BE2C (cell line): ENCODE data around the gene NUP214.
"Not testable (repeated sequence)": the region's sequence is repeated elsewhere in the genome, so short reads cannot be mapped to it uniquely, and the experiment has no call there.

Source experiments
- DNase-seq: peaks from one replicate; pipeline ENCODE4 v3.0.0-alpha.2; 2020
- H3K27me3 ChIP-seq: fragments of 250-450 bp; sonication (Bioruptor Pico); 2 replicates; pipeline ENCODE4 v1.5.1; 2020; ENCODE audit warnings: mild to moderate bottlenecking
- H3K36me3 ChIP-seq: fragments of 250-450 bp; sonication (Bioruptor Pico); 2 replicates; pipeline ENCODE4 v1.5.1; 2020; ENCODE audit warnings: mild to moderate bottlenecking
- H3K4me1 ChIP-seq: fragments of 250-450 bp; sonication (Bioruptor Pico); 2 replicates; pipeline ENCODE4 v1.5.1; 2020
- H3K4me3 ChIP-seq: 2 replicates; pipeline ENCODE4 v1.5.1; 2011; ENCODE audit warnings: low read depth, low read length
- H3K9me3 ChIP-seq: fragments of 250-450 bp; sonication (Bioruptor Pico); 2 replicates; pipeline ENCODE4 v1.5.1; 2020
- CTCF ChIP-seq: IDR thresholded peaks from 2 replicates; pipeline ENCODE4 v1.5.1; 2012; ENCODE audit warnings: mild to moderate bottlenecking, low read depth, low read length

Gene NUP214

GRCh38 chr9:131099102-131099606 is 26.2 kb upstream of the NUP214 start:
- H3K27me3 ChIP-seq, result peaks cover 36% of the 10 kb centered on the region
- no peak overlapping the region for H3K4me3 ChIP-seq
- H3K4me1 ChIP-seq, result peaks cover 6% of the 10 kb centered on the region
- H3K36me3 ChIP-seq, result no peaks in the 10 kb centered on the region
- TF ChIP-seq CTCF, result no peak
- no peak for DNase-seq
- H3K9me3 ChIP-seq, result no peaks in the 10 kb centered on the region

GRCh38 chr9:131099845-131100244 is 25.5 kb upstream of the NUP214 start:
- not testable (repeated sequence) for H3K36me3 ChIP-seq, H3K4me1 ChIP-seq, H3K4me3 ChIP-seq, H3K9me3 ChIP-seq, DNase-seq
- H3K27me3 ChIP-seq, result peaks cover 31% of the 10 kb centered on the region

GRCh38 chr9:131100445-131100844 is 24.9 kb upstream of the NUP214 start:
- H3K36me3 ChIP-seq, result no peaks in the 10 kb centered on the region

GRCh38 chr9:131101207-131101964 is 24.0 kb upstream of the NUP214 start:
- Histone ChIP-seq H3K4me3 (no peak overlapping the region), H3K36me3 (no peaks in the 10 kb centered on the region), H3K4me1 (peaks cover 6% of the 10 kb centered on the region), H3K27me3 (peaks cover 17% of the 10 kb centered on the region), H3K9me3 (no peaks in the 10 kb centered on the region)
- no peak for TF ChIP-seq CTCF
- DNase-seq, result no peak

More at GRCh38 chr9:131100445-131100844, 24.9 kb upstream of the NUP214 start:
- H3K4me1 ChIP-seq, result peaks cover 6% of the 10 kb centered on the region
- peaks cover 25% of the 10 kb centered on the region for H3K27me3 ChIP-seq
- TF ChIP-seq CTCF, result no peak
- H3K9me3 ChIP-seq, result no peaks in the 10 kb centered on the region
- no peak overlapping the region for H3K4me3 ChIP-seq
- no peak for DNase-seq

- DNase-seq, result no peak
- no peak overlapping the region for H3K4me3 ChIP-seq
- no peaks in the 10 kb centered on the region for H3K36me3 ChIP-seq
- H3K27me3 ChIP-seq, result peaks cover under 1% of the 10 kb centered on the region
- no peaks in the 10 kb centered on the region for H3K9me3 ChIP-seq
- no peak for TF ChIP-seq CTCF
- peaks cover 6% of the 10 kb centered on the region for H3K4me1 ChIP-seq
These were observed 22.4 kb upstream of the NUP214 start for GRCh38 chr9:131103024-131103423.

GRCh38 chr9:131103535-131103934 is 21.9 kb upstream of the NUP214 start:
- H3K27me3 ChIP-seq, result no peaks in the 10 kb centered on the region

More at GRCh38 chr9:131103535-131103934, 21.9 kb upstream of the NUP214 start:
- no peak overlapping the region for H3K4me3 ChIP-seq
- TF ChIP-seq CTCF, result no peak
- peaks cover 6% of the 10 kb centered on the region for H3K4me1 ChIP-seq
- H3K9me3 ChIP-seq, result no peaks in the 10 kb centered on the region
- DNase-seq, result no peak
- H3K36me3 ChIP-seq, result no peaks in the 10 kb centered on the region
